GM21529 (cell line): ENCODE data around the gene KIDINS220.

ENCODE experiments used
- ATAC-seq: cut with Tn5 transposase; IDR thresholded peaks from one replicate; pipeline ENCODE4 v1.9.1; 2021; ENCODE audit not compliant: unreplicated experiment

The KIDINS220 gene

GRCh38 chr2:8836971-8837794 is at the start of gene KIDINS220:
Gene KIDINS220 (minus strand): TSS chr2:8837613. CDS start chr2:8827093, 10,520 bp downstream.
- ATAC-seq = peak; percentile 95

- ATAC-seq = no peak
Observed at GRCh38 chr2:8886876-8887275, 49.5 kb upstream of the KIDINS220 start.

GRCh38 chr2:8886202-8886518 is 48.7 kb upstream of the KIDINS220 start:
- ATAC-seq = no peak

- ATAC-seq = no peak
Observed at GRCh38 chr2:8885449-8886201, 48.2 kb upstream of the KIDINS220 start.

GRCh38 chr2:8884812-8885211 is 47.4 kb upstream of the KIDINS220 start:
- ATAC-seq = no peak

- no peak for ATAC-seq
Observed at GRCh38 chr2:8882094-8882493, 44.7 kb upstream of the KIDINS220 start.

- ATAC-seq = no peak
Observed at GRCh38 chr2:8877894-8878293, 40.5 kb upstream of the KIDINS220 start.

GRCh38 chr2:8877332-8877731 is 39.9 kb upstream of the KIDINS220 start:
- ATAC-seq = no peak

GRCh38 chr2:8876628-8877027 is 39.2 kb upstream of the KIDINS220 start:
- ATAC-seq = no peak

GRCh38 chr2:8872821-8873432 is 35.5 kb upstream of the KIDINS220 start:
- no peak for ATAC-seq

- no peak for ATAC-seq
Observed at GRCh38 chr2:8870441-8870840, 33.0 kb upstream of the KIDINS220 start.

- no peak for ATAC-seq
Observed at GRCh38 chr2:8867363-8867762, 29.9 kb upstream of the KIDINS220 start.

- ATAC-seq = no peak
Observed at GRCh38 chr2:8863331-8863953, 26.0 kb upstream of the KIDINS220 start.

- no peak for ATAC-seq
Observed at GRCh38 chr2:8862230-8862629, 24.8 kb upstream of the KIDINS220 start.

GRCh38 chr2:8861797-8862196 is 24.4 kb upstream of the KIDINS220 start:
- ATAC-seq = no peak

- no peak for ATAC-seq
Observed at GRCh38 chr2:8860239-8860638, 22.8 kb upstream of the KIDINS220 start.

GRCh38 chr2:8858910-8859309 is 21.5 kb upstream of the KIDINS220 start:
- no peak for ATAC-seq

GRCh38 chr2:8858264-8858663 is 20.9 kb upstream of the KIDINS220 start:
- no peak for ATAC-seq

GRCh38 chr2:8857709-8858108 is 20.3 kb upstream of the KIDINS220 start:
- ATAC-seq = no peak

GRCh38 chr2:8856176-8856575 is 18.8 kb upstream of the KIDINS220 start:
- no peak for ATAC-seq

- no peak for ATAC-seq
Observed at GRCh38 chr2:8855010-8855409, 17.6 kb upstream of the KIDINS220 start.
